ENCODE results near the gene TPM3.
"Not testable (repeated sequence)": the region's sequence is repeated elsewhere in the genome, so short reads cannot be mapped to it uniquely, and the experiment has no call there.

TPM3 gene

DNA sequence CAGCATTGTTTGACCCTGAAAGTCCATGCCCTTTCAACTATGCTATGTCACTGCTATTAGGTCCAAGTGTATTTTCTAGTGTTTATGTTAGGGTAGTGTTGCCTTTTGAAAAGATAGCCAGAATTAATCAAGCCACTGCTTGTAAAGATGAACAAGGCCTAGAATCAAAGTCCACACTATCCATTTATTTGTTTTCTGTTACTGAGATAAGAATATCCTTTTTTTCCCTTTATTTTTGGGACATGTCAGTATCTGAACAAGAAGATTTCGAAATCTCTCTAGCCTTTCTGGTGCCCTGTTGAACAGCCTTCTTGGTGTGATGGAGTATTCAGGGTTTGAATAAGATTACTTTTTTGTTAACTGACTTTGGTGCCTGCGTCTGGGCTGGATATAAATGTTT is 45.5 kb upstream of the TPM3 start:
- Histone ChIP-seq H3K4me1 (ENCODE audit: control insufficient read depth in 2 of 2, insufficient read depth in 1 of 2, low read depth in 1 of 2, low read length in 2 of 2) (no peaks in the 10 kb centered on the region), H3K9ac (ENCODE audit: low read depth, low read length, poor library complexity) (no peak overlapping the region), H2BK120ac (ENCODE audit: low read depth, low read length) (no peak overlapping the region), H3K4ac (ENCODE audit: low read length) (no peak overlapping the region), H2BK12ac (ENCODE audit: low read length) (no peak overlapping the region), H3K27me3 (ENCODE audit: control insufficient read depth in 3 of 3, insufficient read depth in 3 of 3, low read depth in 1 of 3, low read length in 3 of 3) (no peaks in the 10 kb centered on the region), H2BK15ac (ENCODE audit: low read length) (no peak overlapping the region), H4K8ac (ENCODE audit: low read depth, low read length) (no peak overlapping the region), H2BK5ac (ENCODE audit: low read length) (no peak overlapping the region), H3K4me2 (ENCODE audit: insufficient read depth, low read length, poor library complexity, severe bottlenecking) (no peak overlapping the region), H3K36me3 (replicated peaks in 1 of 2; ENCODE audit: control insufficient read depth in 2 of 2, insufficient read depth in 2 of 2, low read length in 2 of 2) (peaks cover 38 to 98% of the 10 kb centered on the region in 2 donors), H3K4me3 (ENCODE audit: low read length in 2 of 2) (no peak overlapping the region), H3K18ac (ENCODE audit: low read length) (no peak overlapping the region), H3K23ac (ENCODE audit: low read depth, low read length, poor library complexity) (no peak overlapping the region), H2AFZ (ENCODE audit: low read length) (no peak overlapping the region), H3K79me1 (ENCODE audit: low read depth, low read length) (peaks cover 7% of the 10 kb centered on the region), H2AK5ac (ENCODE audit: low read depth, low read length) (no peak overlapping the region), H3K14ac (ENCODE audit: low read length) (no peak overlapping the region), H3K27ac (replicated peaks; ENCODE audit: low read length) (no peak overlapping the region), H3K9me3 (replicated peaks in 1 of 2; ENCODE audit: control insufficient read depth in 2 of 2, insufficient read depth in 1 of 2, low read depth in 1 of 2, low read length in 2 of 2) (no peaks in the 10 kb centered on the region), H4K91ac (ENCODE audit: low read depth, low read length, poor library complexity) (no peak overlapping the region)
- WGBS, 2 donors (ENCODE audit: extremely low coverage in 2 of 2, insufficient read length in 2 of 2, insufficient replicate concordance in 1 of 2): no CpG with 5 or more reads among the region's 2 CpGs
- DNase-seq (ENCODE audit: low spot score): no peak

DNA sequence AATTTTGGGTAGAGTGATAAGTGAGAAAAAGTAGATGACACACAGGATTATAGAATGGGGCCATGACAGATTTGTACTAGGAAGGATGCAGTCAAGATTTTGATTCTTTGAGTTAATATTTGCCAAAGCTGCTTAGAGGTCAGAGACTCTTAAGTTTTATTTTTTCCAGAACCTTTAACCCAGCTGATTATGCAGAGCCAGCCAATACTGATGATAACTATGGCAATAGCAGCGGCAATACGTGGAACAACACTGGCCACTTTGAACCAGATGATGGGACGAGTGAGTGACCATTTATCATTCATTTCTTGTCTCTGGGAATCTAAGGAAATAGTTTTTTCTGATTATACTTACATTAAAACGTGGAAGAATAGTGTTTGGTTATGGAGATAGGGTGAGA is 45.0 kb upstream of the TPM3 start:
- Histone ChIP-seq H3K36me3 (replicated peaks in 1 of 2; ENCODE audit: control insufficient read depth in 2 of 2, insufficient read depth in 2 of 2, low read length in 2 of 2) (peaks cover 35 to 98% of the 10 kb centered on the region in 2 donors), H3K27ac (replicated peaks; ENCODE audit: low read length) (no peak overlapping the region), H3K9me3 (replicated peaks in 1 of 2; ENCODE audit: control insufficient read depth in 2 of 2, insufficient read depth in 1 of 2, low read depth in 1 of 2, low read length in 2 of 2) (no peaks in the 10 kb centered on the region), H3K4me3 (ENCODE audit: low read length in 2 of 2) (no peak overlapping the region), H3K9ac (ENCODE audit: low read depth, low read length, poor library complexity) (no peak overlapping the region), H3K27me3 (ENCODE audit: control insufficient read depth in 3 of 3, insufficient read depth in 3 of 3, low read depth in 1 of 3, low read length in 3 of 3) (no peaks in the 10 kb centered on the region), H2AFZ (ENCODE audit: low read length) (no peak overlapping the region), H3K4ac (ENCODE audit: low read length) (no peak overlapping the region), H2BK15ac (ENCODE audit: low read length) (no peak overlapping the region), H2AK5ac (ENCODE audit: low read depth, low read length) (no peak overlapping the region), H3K79me1 (ENCODE audit: low read depth, low read length) (peaks cover 7% of the 10 kb centered on the region), H3K4me1 (ENCODE audit: control insufficient read depth in 2 of 2, insufficient read depth in 1 of 2, low read depth in 1 of 2, low read length in 2 of 2) (no peaks in the 10 kb centered on the region), H3K14ac (ENCODE audit: low read length) (no peak overlapping the region), H4K8ac (ENCODE audit: low read depth, low read length) (no peak overlapping the region), H3K4me2 (ENCODE audit: insufficient read depth, low read length, poor library complexity, severe bottlenecking) (no peak overlapping the region), H4K91ac (ENCODE audit: low read depth, low read length, poor library complexity) (no peak overlapping the region), H2BK120ac (ENCODE audit: low read depth, low read length) (no peak overlapping the region), H2BK12ac (ENCODE audit: low read length) (no peak overlapping the region), H3K18ac (ENCODE audit: low read length) (no peak overlapping the region), H2BK5ac (ENCODE audit: low read length) (no peak overlapping the region), H3K23ac (ENCODE audit: low read depth, low read length, poor library complexity) (no peak overlapping the region)
- DNase-seq (ENCODE audit: low spot score): no peak
- WGBS, 2 donors (ENCODE audit: extremely low coverage in 2 of 2, insufficient read length in 2 of 2, insufficient replicate concordance in 1 of 2): 100% methylated on average over 1 of the region's 4 CpGs; no CpG with 5 or more reads in 1 of the 2 donors

DNA sequence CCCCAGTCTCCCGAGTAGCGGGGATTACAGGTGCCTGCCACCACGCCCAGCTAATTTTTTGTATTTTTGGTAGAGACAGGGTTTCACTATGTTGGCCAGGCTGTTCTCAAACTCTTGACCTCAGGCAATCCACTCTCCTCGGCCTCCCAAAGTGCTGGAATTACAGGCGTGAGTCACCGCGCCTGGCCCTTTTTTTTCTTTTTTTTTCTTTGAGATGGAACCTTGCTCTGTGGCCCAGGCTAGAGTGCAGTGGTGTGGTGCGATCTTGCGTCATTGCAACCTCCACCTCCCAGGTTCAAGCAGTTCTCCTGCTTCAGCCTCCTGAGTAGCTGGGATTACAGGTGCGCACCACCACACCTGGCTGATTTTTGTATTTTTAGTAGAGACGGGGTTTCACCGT is 41.2 kb upstream of the TPM3 start:
- not testable (repeated sequence) for H3K4ac ChIP-seq (ENCODE audit: low read length); H3K9me3 ChIP-seq (replicated peaks in 1 of 2; ENCODE audit: control insufficient read depth in 2 of 2, insufficient read depth in 1 of 2, low read depth in 1 of 2, low read length in 2 of 2); H2AK5ac ChIP-seq (ENCODE audit: low read depth, low read length); H4K8ac ChIP-seq (ENCODE audit: low read depth, low read length); H3K27ac ChIP-seq (replicated peaks; ENCODE audit: low read length); H3K14ac ChIP-seq (ENCODE audit: low read length); H3K9ac ChIP-seq (ENCODE audit: low read depth, low read length, poor library complexity); H3K4me2 ChIP-seq (ENCODE audit: insufficient read depth, low read length, poor library complexity, severe bottlenecking); H3K23ac ChIP-seq (ENCODE audit: low read depth, low read length, poor library complexity); H2BK15ac ChIP-seq (ENCODE audit: low read length); H2AFZ ChIP-seq (ENCODE audit: low read length); H3K4me1 ChIP-seq (ENCODE audit: control insufficient read depth in 2 of 2, insufficient read depth in 1 of 2, low read depth in 1 of 2, low read length in 2 of 2); DNase-seq (ENCODE audit: low spot score); H3K27me3 ChIP-seq (ENCODE audit: control insufficient read depth in 3 of 3, insufficient read depth in 3 of 3, low read depth in 1 of 3, low read length in 3 of 3); H2BK5ac ChIP-seq (ENCODE audit: low read length); H3K79me1 ChIP-seq (ENCODE audit: low read depth, low read length); H2BK12ac ChIP-seq (ENCODE audit: low read length); H3K18ac ChIP-seq (ENCODE audit: low read length); H3K4me3 ChIP-seq (ENCODE audit: low read length in 2 of 2); H4K91ac ChIP-seq (ENCODE audit: low read depth, low read length, poor library complexity); H2BK120ac ChIP-seq (ENCODE audit: low read depth, low read length)
- H3K36me3 ChIP-seq (replicated peaks in 1 of 2; ENCODE audit: control insufficient read depth in 2 of 2, insufficient read depth in 2 of 2, low read length in 2 of 2): peaks cover 50 to 100% of the 10 kb centered on the region in 2 donors
- WGBS, 2 donors (ENCODE audit: extremely low coverage in 2 of 2, insufficient read length in 2 of 2, insufficient replicate concordance in 1 of 2): no CpG with 5 or more reads among the region's 12 CpGs

DNA sequence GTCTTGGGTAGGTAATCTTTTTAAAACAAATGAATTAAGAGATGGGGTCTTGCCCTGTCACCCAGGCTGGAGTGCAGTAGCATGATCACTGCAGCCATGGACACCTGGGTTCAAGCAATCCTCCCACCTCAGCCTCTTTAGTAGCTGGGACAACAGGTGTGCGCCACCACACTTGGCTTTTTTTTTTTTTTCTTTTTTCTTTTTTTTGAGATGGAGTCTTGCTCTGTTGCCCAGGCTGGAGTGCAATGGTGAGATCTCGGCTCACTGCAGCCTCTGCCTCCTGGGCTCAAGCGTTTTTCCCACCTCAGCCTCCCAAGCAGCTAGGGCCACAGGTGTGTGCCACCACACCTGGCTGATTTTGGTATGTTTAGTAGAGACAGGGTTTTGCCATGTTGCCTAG is 39.2 kb upstream of the TPM3 start:
- not testable (repeated sequence) for H3K18ac ChIP-seq (ENCODE audit: low read length); DNase-seq (ENCODE audit: low spot score); H3K27me3 ChIP-seq (ENCODE audit: control insufficient read depth in 3 of 3, insufficient read depth in 3 of 3, low read depth in 1 of 3, low read length in 3 of 3); H3K79me1 ChIP-seq (ENCODE audit: low read depth, low read length); H4K91ac ChIP-seq (ENCODE audit: low read depth, low read length, poor library complexity); H3K4ac ChIP-seq (ENCODE audit: low read length); H3K4me1 ChIP-seq (ENCODE audit: control insufficient read depth in 2 of 2, insufficient read depth in 1 of 2, low read depth in 1 of 2, low read length in 2 of 2); H3K23ac ChIP-seq (ENCODE audit: low read depth, low read length, poor library complexity); H3K27ac ChIP-seq (replicated peaks; ENCODE audit: low read length); H3K14ac ChIP-seq (ENCODE audit: low read length); H2BK5ac ChIP-seq (ENCODE audit: low read length); H4K8ac ChIP-seq (ENCODE audit: low read depth, low read length); H2BK12ac ChIP-seq (ENCODE audit: low read length); H3K9ac ChIP-seq (ENCODE audit: low read depth, low read length, poor library complexity); H2AK5ac ChIP-seq (ENCODE audit: low read depth, low read length); H3K4me3 ChIP-seq (ENCODE audit: low read length in 2 of 2); H3K9me3 ChIP-seq (replicated peaks in 1 of 2; ENCODE audit: control insufficient read depth in 2 of 2, insufficient read depth in 1 of 2, low read depth in 1 of 2, low read length in 2 of 2); H2BK15ac ChIP-seq (ENCODE audit: low read length); H2BK120ac ChIP-seq (ENCODE audit: low read depth, low read length); H3K4me2 ChIP-seq (ENCODE audit: insufficient read depth, low read length, poor library complexity, severe bottlenecking); H2AFZ ChIP-seq (ENCODE audit: low read length)
- peaks cover 46 to 100% of the 10 kb centered on the region in 2 donors for H3K36me3 ChIP-seq (replicated peaks in 1 of 2; ENCODE audit: control insufficient read depth in 2 of 2, insufficient read depth in 2 of 2, low read length in 2 of 2)
- WGBS, 2 donors (ENCODE audit: extremely low coverage in 2 of 2, insufficient read length in 2 of 2, insufficient replicate concordance in 1 of 2): no CpG with 5 or more reads among the region's 3 CpGs
